ENCODE measurements around the gene KIF1A.

Gene KIF1A

DNA sequence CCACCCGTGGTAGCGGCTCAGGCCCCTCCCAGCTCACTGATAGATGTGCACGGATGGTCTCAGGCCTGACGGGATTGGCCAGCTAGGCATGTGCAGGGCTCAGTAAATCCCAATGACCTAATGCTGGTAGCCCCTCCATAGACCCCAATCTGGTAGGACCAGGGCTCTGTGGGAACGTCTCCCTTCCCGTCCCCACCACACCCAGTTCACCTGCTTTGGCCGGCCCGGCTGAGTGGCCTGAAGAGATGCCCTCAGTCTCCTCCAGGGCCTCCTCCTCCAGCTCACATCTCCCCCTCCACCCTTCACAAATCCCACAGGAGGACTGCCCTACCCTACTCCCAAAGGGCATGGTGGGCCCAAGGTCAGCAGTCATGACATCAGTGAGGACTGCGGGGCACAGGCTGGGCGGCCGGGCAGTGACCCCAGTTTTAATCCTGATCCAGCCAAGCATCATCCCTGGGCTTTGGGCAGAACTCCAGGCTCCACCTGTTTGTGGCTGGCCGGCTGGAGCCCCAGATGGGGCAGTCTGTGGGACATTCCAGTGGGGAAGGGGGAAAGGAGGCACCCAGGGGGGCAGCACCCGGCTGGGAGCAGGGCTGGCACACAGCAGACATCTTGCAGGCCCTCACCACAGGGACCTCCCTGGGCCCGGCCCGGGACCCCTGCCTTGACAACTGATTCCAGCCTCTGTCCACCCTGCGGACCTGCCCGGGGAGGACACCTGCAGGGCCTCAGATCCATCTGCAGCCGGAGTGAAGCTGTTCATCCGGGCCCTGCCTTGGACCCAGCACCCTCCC, 2.3 kb downstream of the KIF1A start:
- TF ChIP-seq CTCF (IDR thresholded peaks at IDR 0.05; ENCODE audit: low read depth, low read length) = no peak
- no peak for DNase-seq (ENCODE audit: extremely low read depth, low read depth)

GRCh38 chr2:240816584-240817495, 3.2 kb downstream of the KIF1A start:
- TF ChIP-seq CTCF (IDR thresholded peaks at IDR 0.05; ENCODE audit: low read depth, low read length) = no peak
- DNase-seq (ENCODE audit: extremely low read depth, low read depth) = no peak

- TF ChIP-seq CTCF (IDR thresholded peaks at IDR 0.05; ENCODE audit: low read depth, low read length) = no peak
- DNase-seq (ENCODE audit: extremely low read depth, low read depth) = no peak
These were observed 4.0 kb downstream of the KIF1A start for GRCh38 chr2:240815761-240816583.

GRCh38 chr2:240814946-240815760, 4.9 kb downstream of the KIF1A start:
- TF ChIP-seq CTCF (IDR thresholded peaks at IDR 0.05; ENCODE audit: low read depth, low read length) = no peak
- no peak for DNase-seq (ENCODE audit: extremely low read depth, low read depth)

- TF ChIP-seq CTCF (IDR thresholded peaks at IDR 0.05; ENCODE audit: low read depth, low read length) = no peak
- no peak for DNase-seq (ENCODE audit: extremely low read depth, low read depth)
These were observed 5.7 kb downstream of the KIF1A start for GRCh38 chr2:240814280-240814679.

DNA sequence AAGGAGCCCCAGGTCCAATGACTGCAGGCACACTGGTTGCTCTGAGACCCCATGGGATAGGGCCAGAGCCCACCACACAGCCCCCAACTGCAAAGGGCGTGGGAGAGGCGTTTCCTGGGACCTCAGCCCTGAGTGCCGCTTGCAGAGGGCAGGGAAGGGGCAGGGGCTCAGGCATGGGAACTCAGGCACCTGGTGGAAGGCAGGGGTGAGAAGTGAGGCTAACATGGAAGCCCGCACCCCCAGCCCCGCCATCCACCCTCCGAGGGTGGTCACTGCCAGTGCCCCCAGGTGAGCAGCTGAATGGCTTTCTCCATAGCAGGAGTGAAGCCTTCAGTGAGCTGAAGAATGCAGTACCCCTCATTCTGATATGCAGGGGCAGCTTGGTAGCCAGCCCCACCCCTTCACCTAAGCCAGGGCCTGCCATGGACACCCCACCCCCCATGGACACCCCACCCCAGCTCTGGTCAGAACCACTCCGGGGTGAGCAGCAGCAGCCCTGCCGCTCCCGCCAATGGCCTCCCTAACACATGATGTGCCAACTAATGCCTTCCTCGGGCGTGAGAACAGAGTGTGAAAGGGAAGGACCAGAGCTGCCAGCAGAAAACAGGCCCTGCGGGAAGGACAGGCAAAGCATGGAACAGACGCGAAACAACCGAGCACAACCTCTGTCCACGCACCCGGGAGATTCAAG, 6.6 kb downstream of the KIF1A start:
- no peak for TF ChIP-seq CTCF (IDR thresholded peaks at IDR 0.05; ENCODE audit: low read depth, low read length)
- DNase-seq (ENCODE audit: extremely low read depth, low read depth) = no peak
